Sigmoid colon (tissue), 4 donors: ENCODE data around the gene NMUR2.

Experiments
- CTCF ChIP-seq, 4 experiments: fragments of 450-650 bp in 3 of 4; fragments of 200-600 bp in 1 of 4; IDR thresholded peaks; one replicate each; pipeline ENCODE4 v1.5.1; 2016 to 2019; ENCODE audit warnings: antibody characterized with exemption in 4 of 4, mild to moderate bottlenecking in 3 of 4, moderate library complexity in 2 of 4
- EP300 ChIP-seq, 4 donors: sonication (generic); formaldehyde crosslinking; IDR thresholded peaks; one replicate each; pipeline ENCODE4 v1.6.1; 2017; ENCODE audit warnings: antibody characterized with exemption in 4 of 4
- POLR2A ChIP-seq, 2 donors: fragments of 450-650 bp; IDR thresholded peaks; one replicate each; pipeline ENCODE4 v1.6.1; 2016; ENCODE audit warnings: antibody characterized with exemption in 2 of 2, mild to moderate bottlenecking in 2 of 2, moderate library complexity in 2 of 2
- POLR2AphosphoS5 ChIP-seq, 4 donors: sonication (generic); formaldehyde crosslinking; IDR thresholded peaks; one replicate each; pipeline ENCODE4 v1.6.1; 2017; ENCODE audit warnings: antibody characterized with exemption in 4 of 4

GRCh38 chr5:152349683-152350526, 55.2 kb downstream of the NMUR2 start:
- TF ChIP-seq CTCF (IDR thresholded peaks at IDR 0.05) (peak in 1 of 4 experiments; percentile 21), EP300 (IDR thresholded peaks at IDR 0.05) (no peak), POLR2A (IDR thresholded peaks at IDR 0.05) (no peak), POLR2AphosphoS5 (IDR thresholded peaks at IDR 0.05) (no peak)
